HepG2 (cell line): ENCODE measurements around the gene PAQR7. TPM values are rescaled to one million over a fixed set of nuclear protein-coding genes. Genes with fewer than 3 reads are reported as not detected.
A peak's percentile ranks its signal among the peaks of the same experiment; 100 is the strongest.

ENCODE experiments used
- ATAC-seq: fragments of 200-7000 bp; cut with Tn5 transposase; 3 replicates; pipeline ENCODE4 v1.9.1; 2020; ENCODE audit warnings: mild to moderate bottlenecking, moderate library complexity
- Bru-seq: library from RNA; stranded (reverse); fragments of 400-500 nt; gene quantifications from one replicate; lab custom pipeline; 2021; lab: Mats Ljungman, UMichigan
- BruChase-seq, 2 experiments: library from RNA; stranded (reverse); fragments of 400-500 nt; gene quantifications; one replicate each; lab custom pipeline; 2021; lab: Mats Ljungman, UMichigan
- BruUV-seq: library from RNA; stranded (reverse); fragments of 400-500 nt; replicated peaks from 2 replicates; lab custom pipeline; 2021; lab: Mats Ljungman, UMichigan
- CTCF ChIA-PET: fragments of 300-600 bp; formaldehyde crosslinking; extraction: SDS; loops from one replicate; lab custom pipeline; 2021; ENCODE audit warnings: low total read pairs, inconsistent platforms, low intra/inter-chr PET ratio; lab: Yijun Ruan, JAX
- POLR2A ChIA-PET: fragments of 350-600 bp; sonication (Branson Sonifier 250); formaldehyde crosslinking; loops from one replicate; lab custom pipeline; 2020; ENCODE audit warnings: antibody characterized with exemption, inconsistent platforms; lab: Yijun Ruan, JAX
- DNase-seq: peaks from one replicate; pipeline ENCODE4 v3.0.0-alpha.2; 2015; ENCODE audit warnings: low spot score
- FAIRE-seq: peaks from 3 replicates; lab custom pipeline; 2011; peaks lifted over from hg19 to GRCh38; lab: Jason Lieb, UNC
- H2AFZ ChIP-seq: one replicate; pipeline ENCODE4 v1.6.1; 2011; ENCODE audit warnings: low read length, inconsistent platforms
- H3K27ac ChIP-seq: fragments of 300-600 bp; 3 replicates; pipeline ENCODE4 v1.8.0; 2011; ENCODE audit warnings: mixed run types, mild to moderate bottlenecking, mixed read lengths, low read length, inconsistent platforms; ENCODE audit not compliant: insufficient read depth; ENCODE audit errors: extremely low read length
- H3K27me3 ChIP-seq, 2 experiments: fragments of 200-600 bp in 1 of 2; 2 replicates in 1 of 2; 3 replicates in 1 of 2; pipeline versions ENCODE4 v1.6.0 to v1.8.0; 2011; ENCODE audit warnings: low read length in 2 of 2, mild to moderate bottlenecking in 2 of 2, moderate library complexity in 2 of 2, inconsistent platforms in 1 of 2; ENCODE audit not compliant: insufficient read depth in 2 of 2, control insufficient read depth in 1 of 2
- H3K36me3 ChIP-seq, 2 experiments: fragments of 200-600 bp in 1 of 2; replicated peaks in 1 of 2; 2 replicates in 1 of 2; 3 replicates in 1 of 2; pipeline versions ENCODE4 v1.5.1 to v1.8.0; 2011; ENCODE audit warnings: low read length in 2 of 2, inconsistent platforms in 1 of 2; ENCODE audit not compliant: insufficient read depth in 2 of 2, control insufficient read depth in 1 of 2
- H3K4me1 ChIP-seq: 2 replicates; pipeline ENCODE4 v1.5.1; 2012; ENCODE audit warnings: low read length, inconsistent platforms; ENCODE audit not compliant: insufficient read depth
- H3K4me2 ChIP-seq: 2 replicates; pipeline ENCODE4 v1.6.0; 2011; ENCODE audit warnings: low read depth, low read length, inconsistent platforms
- H3K4me3 ChIP-seq, 3 experiments: fragments of 200-600 bp in 1 of 3; sonication (generic), shearing (Covaris generic) in 1 of 3; replicated peaks in 1 of 3; 2 replicates each; pipeline ENCODE4 v1.5.1; 2011 to 2016; ENCODE audit warnings: low read length in 3 of 3, inconsistent platforms in 2 of 3, low read depth in 2 of 3, mild to moderate bottlenecking in 2 of 3, control low read depth in 1 of 3, mixed read lengths in 1 of 3; ENCODE audit not compliant: insufficient read depth in 1 of 3
- H3K79me2 ChIP-seq: one replicate; pipeline ENCODE4 v1.6.1; 2011; ENCODE audit warnings: low read length, inconsistent platforms; ENCODE audit not compliant: insufficient read depth
- H3K9ac ChIP-seq: 2 replicates; pipeline ENCODE4 v1.6.0; 2011; ENCODE audit warnings: mild to moderate bottlenecking, low read depth, low read length, inconsistent platforms; ENCODE audit not compliant: insufficient read depth
- H3K9me3 ChIP-seq: 2 replicates; pipeline ENCODE4 v1.5.1; 2012; ENCODE audit warnings: mild to moderate bottlenecking, low read length
- H4K20me1 ChIP-seq: 2 replicates; pipeline ENCODE4 v1.6.0; 2011; ENCODE audit warnings: inconsistent platforms, mild to moderate bottlenecking, low read length, moderate library complexity; ENCODE audit not compliant: insufficient read depth
- FOXM1 ChIP-seq: sonication (generic); formaldehyde crosslinking; IDR thresholded peaks from 2 replicates; pipeline ENCODE4 v1.5.0; 2020; ENCODE audit warnings: missing genetic modification reagents
- HOXA5 ChIP-seq: sonication (generic); formaldehyde crosslinking; IDR thresholded peaks from 2 replicates; pipeline ENCODE4 v1.4.0; 2020; ENCODE audit warnings: missing genetic modification reagents
- IKZF5 ChIP-seq: IDR thresholded peaks from 2 replicates; pipeline ENCODE4 v1.6.1; 2018; ENCODE audit warnings: missing genetic modification reagents, mild to moderate bottlenecking, missing compliant biosample characterization
- JUND ChIP-seq: sonication (generic); formaldehyde crosslinking; IDR thresholded peaks from 2 replicates; pipeline ENCODE4 v1.8.0; 2022; ENCODE audit warnings: mild to moderate bottlenecking, missing genetic modification reagents
- KLF12 ChIP-seq: sonication (generic); formaldehyde crosslinking; IDR thresholded peaks from 2 replicates; pipeline ENCODE4 v1.4.0; 2020; ENCODE audit warnings: missing genetic modification reagents, borderline replicate concordance
- KLF16 ChIP-seq, 2 experiments: sonication (generic) in 1 of 2; formaldehyde crosslinking in 1 of 2; IDR thresholded peaks; 2 replicates each; pipeline versions ENCODE4 v1.6.1 to v1.8.0; 2016 to 2023; ENCODE audit warnings: missing genetic modification reagents in 2 of 2, missing compliant biosample characterization in 1 of 2
- NCOA5 ChIP-seq: sonication (generic); formaldehyde crosslinking; IDR thresholded peaks from 2 replicates; pipeline ENCODE4 v1.4.0; 2020; ENCODE audit warnings: missing genetic modification reagents
- PAX8 ChIP-seq: sonication (generic); formaldehyde crosslinking; IDR thresholded peaks from 2 replicates; pipeline ENCODE4 v1.8.0; 2022; ENCODE audit warnings: mild to moderate bottlenecking, missing genetic modification reagents, borderline replicate concordance
- RNF2 ChIP-seq: fragments of 450-650 bp; conservative IDR thresholded peaks from 2 replicates; pipeline ENCODE4 v1.6.1; 2016; ENCODE audit warnings: low read depth
- SALL2 ChIP-seq: sonication (generic); formaldehyde crosslinking; IDR thresholded peaks from 2 replicates; pipeline ENCODE4 v1.8.1; 2023; ENCODE audit warnings: mild to moderate bottlenecking, missing genetic modification reagents, inconsistent platforms
- ZFP82 ChIP-seq: sonication (generic); formaldehyde crosslinking; IDR thresholded peaks from 2 replicates; pipeline ENCODE4 v1.5.1; 2020; ENCODE audit warnings: mild to moderate bottlenecking, missing genetic modification reagents, borderline replicate concordance
- ZNF263 ChIP-seq: sonication (generic); formaldehyde crosslinking; IDR thresholded peaks from 2 replicates; pipeline ENCODE4 v1.4.0; 2020; ENCODE audit warnings: missing genetic modification reagents
- ZNF850 ChIP-seq: sonication (generic); formaldehyde crosslinking; conservative IDR thresholded peaks from 2 replicates; pipeline ENCODE4 v1.9.0; 2021; ENCODE audit warnings: mild to moderate bottlenecking, missing genetic modification reagents
- ZSCAN22 ChIP-seq: sonication (generic); formaldehyde crosslinking; IDR thresholded peaks from 2 replicates; pipeline ENCODE4 v1.4.0; 2020; ENCODE audit warnings: mild to moderate bottlenecking, missing genetic modification reagents
- WGBS: methylation state at CpG from one replicate; pipeline ENCODE4 v1.1.6; 2017; ENCODE audit warnings: low lambda C conversion rate; 5-methylcytosine and 5-hydroxymethylcytosine counted together
- in situ Hi-C: cut with HindIII; loops from 2 replicates; pipeline ENCODE4 v1.10.0; 2017; ENCODE audit warnings: low pct_unique_long_range_greater_than_20kb; ENCODE audit not compliant: extremely low pct_ligation_motif_present
- intact Hi-C: fragments of 100-400 bp; cut with micrococcal nuclease; formaldehyde crosslinking; loops from one replicate; pipeline ENCODE4 v1.10.0; 2022; ENCODE audit not compliant: unreplicated experiment
- long read RNA-seq, 2 experiments: library from RNA in 1 of 2; library from polyadenylated mRNA in 1 of 2; stranded (forward) in 1 of 2; unstranded in 1 of 2; transcript quantifications; one replicate each; pipeline ENCODE4 v2.0.0, GENCODE V29; 2019 to 2022
- polyA minus RNA-seq, 3 experiments: library from RNA; depleted of rRNA, polyadenylated mRNA; stranded (reverse); fragments of >200 nt; gene quantifications; 2 replicates each; pipeline ENCODE4 v1.2.3, GENCODE V29; 2011; ENCODE audit warnings: low replicate concordance in 1 of 3
- polyA plus RNA-seq, 8 experiments: library from polyadenylated mRNA; depleted of rRNA in 3 of 8; stranded (reverse) in 7 of 8; unstranded in 1 of 8; fragments of >200 nt; fragmentation: Illumina TruSeq in 4 of 8; extraction: Trizol in 4 of 8; gene quantifications; 2 replicates each; pipeline versions ENCODE4 v1.2.1 to v1.2.3, GENCODE V29; 2011 to 2016; ENCODE audit warnings: low read depth in 4 of 8, missing spikeins in 1 of 8, mixed read lengths in 1 of 8; ENCODE audit not compliant: insufficient read depth in 1 of 8
- total RNA-seq, 5 experiments: library from RNA; depleted of rRNA; stranded (reverse); fragments of >200 nt; fragmentation: Illumina TruSeq; extraction: Trizol; gene quantifications; 2 replicates each; pipeline ENCODE4 v1.2.3, GENCODE V29; 2016; ENCODE audit warnings: low read depth in 1 of 5

PAQR7 gene
- total RNA-seq (2016; rRNA removed; fragmentation: Illumina TruSeq; extraction: Trizol) (6.0 and 13.2 TPM in 2 replicates), polyA plus RNA-seq (2011; rRNA removed) (16.6 and 20.2 TPM in 2 replicates), polyA minus RNA-seq (2011; rRNA and poly(A)+ RNA removed; ENCODE audit: low replicate concordance) (21.8 and 127 TPM in 2 replicates), Bru-seq, nascent RNA (percentile 60 among the genes with signal in this experiment), BruChase-seq, experiment 1, labeled RNA remaining after a 6-hour chase (percentile 79 among the genes with signal in this experiment), BruChase-seq, experiment 2, labeled RNA remaining after a 2-hour chase (percentile 75 among the genes with signal in this experiment)
- total RNA-seq (2016; cell fraction: cytosol; rRNA removed; fragmentation: Illumina TruSeq; extraction: Trizol; ENCODE audit: low read depth): 4.1 and 4.7 TPM in 2 replicates
- 6.2 and 13.0 TPM in 2 replicates for total RNA-seq (2016; cell fraction: insoluble cytoplasmic fraction; rRNA removed; fragmentation: Illumina TruSeq; extraction: Trizol)
- 10.2 and 10.4 TPM in 2 replicates for total RNA-seq (2016; cell fraction: membrane; rRNA removed; fragmentation: Illumina TruSeq; extraction: Trizol)
- 8.2 and 9.4 TPM in 2 replicates for total RNA-seq (2016; cell fraction: nucleus; rRNA removed; fragmentation: Illumina TruSeq; extraction: Trizol)
- polyA plus RNA-seq (2011; cell fraction: cytosol; rRNA removed): 19.1 and 22.5 TPM in 2 replicates
- 17.0 and 18.5 TPM in 2 replicates for polyA plus RNA-seq (2011; cell fraction: nucleus; rRNA removed)
- 13.9 and 14.2 TPM in 2 replicates for polyA plus RNA-seq (2012)
- polyA plus RNA-seq (2016; cell fraction: cytosol; fragmentation: Illumina TruSeq; extraction: Trizol; ENCODE audit: low read depth): 2.4 TPM in 2 replicates
- 4.5 and 5.3 TPM in 2 replicates for polyA plus RNA-seq (2016; cell fraction: insoluble cytoplasmic fraction; fragmentation: Illumina TruSeq; extraction: Trizol; ENCODE audit: low read depth)
- polyA plus RNA-seq (2016; cell fraction: membrane; fragmentation: Illumina TruSeq; extraction: Trizol; ENCODE audit: low read depth): 5.2 and 5.6 TPM in 2 replicates
- polyA plus RNA-seq (2016; cell fraction: nucleus; fragmentation: Illumina TruSeq; extraction: Trizol; ENCODE audit: insufficient read depth, low read depth): 19.6 and 20.2 TPM in 2 replicates
- 28.0 and 29.7 TPM in 2 replicates for polyA minus RNA-seq (2011; cell fraction: cytosol; rRNA and poly(A)+ RNA removed)
- 6.8 and 10.7 TPM in 2 replicates for polyA minus RNA-seq (2011; cell fraction: nucleus; rRNA and poly(A)+ RNA removed)
- long read RNA-seq, experiment 1, partial matches to known transcripts: 0 of 34 reads
- long read RNA-seq, experiment 1, other reads (novel, unspliced or antisense): 34 of 34 reads
- long read RNA-seq, experiment 2, partial matches to known transcripts: 25 of 31 reads
- long read RNA-seq, experiment 2, other reads (novel, unspliced or antisense): 3 of 31 reads

GRCh38 chr1:25875154-25875855 is at the start of gene PAQR7:
PAQR7 (minus strand) TSS chr1:25875708; CDS start chr1:25863839, 11,869 bp downstream.
- DNase-seq: peak; percentile 67
- WGBS: 0% methylated on average over 19 of the region's 75 CpGs
- POLR2A ChIA-PET: interaction anchor here (0.7 to 2.7 kb wide), 14 partner anchors 8 to 122 kb away, joined by 3 to 32 read pairs (median 5); partner anchors contain the start of gene PAFAH2
- no peak for TF ChIP-seq ZNF850 (CRISPR knock-in tag)
- TF ChIP-seq FOXM1 (CRISPR knock-in tag): no peak
- peak; percentile 32; the same call in 1 of the 2 replicates for TF ChIP-seq SALL2
- TF ChIP-seq NCOA5 (CRISPR knock-in tag): no peak
- TF ChIP-seq ZSCAN22 (CRISPR knock-in tag): 0 out of 2 replicates have a peak, but pooled peaks have one; percentile 49
- 0 out of 2 replicates have a peak, but pooled peaks have one; percentile 26 for TF ChIP-seq ZFP82 (CRISPR knock-in tag)
- no peak; the same call in 1 of the 2 replicates for TF ChIP-seq JUND (CRISPR knock-in tag)
- TF ChIP-seq RNF2: peak; percentile 90
- TF ChIP-seq ZNF263 (CRISPR knock-in tag): peak; percentile 98
- peak; percentile 50; the same call in 1 of the 2 replicates for TF ChIP-seq HOXA5 (CRISPR knock-in tag)
- TF ChIP-seq KLF16 (CRISPR knock-in tag; IDR thresholded peaks at IDR 0.05): peak; percentile 39 to 89; a peak in 2 of 4 replicates
- TF ChIP-seq KLF12 (CRISPR knock-in tag): peak; percentile 83
- 0 out of 2 replicates have a peak, but pooled peaks have one; percentile 76 for TF ChIP-seq IKZF5 (CRISPR knock-in tag)
- TF ChIP-seq PAX8 (CRISPR knock-in tag): peak; percentile 97

More at GRCh38 chr1:25875154-25875855, at the start of gene PAQR7:
- Histone ChIP-seq H3K27ac (peak within 1 kb of the TSS; percentile 79), H3K27me3 (no peaks in the 10 kb centered on the region; a peak in 1 of 5 replicates), H3K4me2 (peak within 1 kb of the TSS; percentile 79), H4K20me1 (no peaks in the 10 kb centered on the region), H3K79me2 (peaks cover 22% of the 10 kb centered on the region), H3K4me1 (peaks cover 71% of the 10 kb centered on the region), H2AFZ (no peak within 1 kb of the TSS), H3K9ac (peak within 1 kb of the TSS; percentile 67), H3K9me3 (no peaks in the 10 kb centered on the region), H3K4me3 (peak within 1 kb of the TSS; percentile 69 to 95 (median 70)), H3K36me3 (no peaks in the 10 kb centered on the region)
- no TSS peak for BruUV-seq
- in situ Hi-C loops (no loop called here), intact Hi-C loops (loop anchor here (2.0 kb wide), 1 partner anchor 15 kb away; no protein-coding TSS in a partner anchor)
- peak; percentile 80 for ATAC-seq
- no peak for FAIRE-seq
- CTCF ChIA-PET: no interaction called here
